ENCODE data around the gene ETV6. TPM values are rescaled to one million over a fixed set of nuclear protein-coding genes. Genes with fewer than 3 reads are reported as not detected.

The ETV6 gene
- total RNA-seq, 6 experiments from 2014 or later, result 14.6 to 20.5 (median 16.6) TPM

DNA sequence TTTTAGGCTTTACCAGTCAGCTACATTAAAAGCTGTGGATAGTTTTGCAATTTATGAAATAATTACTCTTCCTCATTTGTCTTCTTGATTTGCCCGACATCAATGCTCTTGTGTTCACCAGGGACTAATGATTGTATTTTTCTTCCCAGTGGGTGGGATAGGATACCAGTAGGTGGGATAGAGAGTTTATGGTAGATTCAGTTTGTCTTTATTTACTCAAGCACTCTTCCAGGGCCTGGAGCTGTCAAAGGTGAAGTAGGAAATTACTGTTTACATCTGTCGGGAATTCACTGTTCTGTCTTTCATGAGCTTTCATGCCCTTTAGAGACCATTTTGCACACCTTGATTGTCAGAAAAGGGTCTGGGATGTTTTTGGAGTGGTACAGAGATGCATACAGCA, 36.6 kb downstream of the ETV6 start:
- no peak for DNase-seq
- Mint-ChIP-seq H3K27ac (no peak overlapping the region), H3K27me3 (ENCODE audit: insufficient read depth) (peaks cover 3% of the 10 kb centered on the region), H3K36me3 (ENCODE audit: low read depth) (peaks cover 8% of the 10 kb centered on the region; the same call in 1 of the 2 replicates), H3K4me3 (no peak overlapping the region), H3K4me1 (ENCODE audit: low read depth) (peaks cover 56% of the 10 kb centered on the region), H3K9me3 (no peaks in the 10 kb centered on the region)
- TF ChIP-seq, protein P1, sequence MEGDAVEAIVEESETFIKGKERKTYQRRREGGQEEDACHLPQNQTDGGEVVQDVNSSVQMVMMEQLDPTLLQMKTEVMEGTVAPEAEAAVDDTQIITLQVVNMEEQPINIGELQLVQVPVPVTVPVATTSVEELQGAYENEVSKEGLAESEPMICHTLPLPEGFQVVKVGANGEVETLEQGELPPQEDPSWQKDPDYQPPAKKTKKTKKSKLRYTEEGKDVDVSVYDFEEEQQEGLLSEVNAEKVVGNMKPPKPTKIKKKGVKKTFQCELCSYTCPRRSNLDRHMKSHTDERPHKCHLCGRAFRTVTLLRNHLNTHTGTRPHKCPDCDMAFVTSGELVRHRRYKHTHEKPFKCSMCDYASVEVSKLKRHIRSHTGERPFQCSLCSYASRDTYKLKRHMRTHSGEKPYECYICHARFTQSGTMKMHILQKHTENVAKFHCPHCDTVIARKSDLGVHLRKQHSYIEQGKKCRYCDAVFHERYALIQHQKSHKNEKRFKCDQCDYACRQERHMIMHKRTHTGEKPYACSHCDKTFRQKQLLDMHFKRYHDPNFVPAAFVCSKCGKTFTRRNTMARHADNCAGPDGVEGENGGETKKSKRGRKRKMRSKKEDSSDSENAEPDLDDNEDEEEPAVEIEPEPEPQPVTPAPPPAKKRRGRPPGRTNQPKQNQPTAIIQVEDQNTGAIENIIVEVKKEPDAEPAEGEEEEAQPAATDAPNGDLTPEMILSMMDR (IDR thresholded peaks at IDR 0.05), result no peak

DNA sequence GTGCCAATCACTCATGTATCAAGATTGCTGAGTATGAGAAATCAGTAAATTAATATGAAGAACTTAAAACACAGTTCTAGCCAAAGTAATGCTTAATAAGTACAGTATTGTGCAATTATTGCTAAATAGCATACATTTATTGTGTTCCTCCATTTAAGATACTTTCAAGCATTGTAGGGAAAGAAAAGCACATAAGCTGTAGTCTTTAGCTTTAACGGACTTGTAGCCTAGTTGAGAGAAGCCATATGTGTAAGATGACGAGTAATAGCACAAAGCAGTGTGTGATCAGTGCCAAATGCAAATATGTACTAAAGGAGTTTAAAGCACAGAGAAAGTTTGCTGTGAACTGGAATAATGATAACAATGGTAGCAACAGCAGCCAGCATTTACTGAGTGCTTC, 38.1 kb downstream of the ETV6 start:
- Mint-ChIP-seq H3K36me3 (ENCODE audit: low read depth) (no peaks in the 10 kb centered on the region), H3K4me3 (no peak overlapping the region), H3K27ac (no peak overlapping the region), H3K27me3 (ENCODE audit: insufficient read depth) (peaks cover 3% of the 10 kb centered on the region; the same call in 1 of the 2 replicates), H3K9me3 (no peaks in the 10 kb centered on the region), H3K4me1 (ENCODE audit: low read depth) (peaks cover 52% of the 10 kb centered on the region)
- no peak for DNase-seq
- TF ChIP-seq, protein P1 (IDR thresholded peaks at IDR 0.05), result no peak

DNA sequence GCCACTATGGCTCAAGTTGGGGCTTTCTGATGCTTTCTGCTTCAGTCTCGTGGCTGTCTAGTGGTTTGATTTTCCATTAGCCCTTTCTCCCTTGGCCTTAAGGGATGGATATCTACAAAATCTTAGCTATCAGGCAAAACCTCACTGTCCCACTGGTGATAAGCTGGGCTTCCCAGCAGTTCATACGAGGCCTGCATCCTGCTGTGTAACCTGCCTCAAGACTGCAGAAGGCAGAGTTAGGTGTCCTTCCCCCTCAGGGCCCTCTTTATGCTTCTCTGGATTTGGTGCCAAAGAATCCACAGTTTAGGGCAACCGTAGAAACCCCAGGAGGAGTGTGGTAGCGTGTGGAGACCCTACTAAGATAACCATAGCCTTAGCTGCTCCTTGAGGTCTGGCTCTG, 38.9 kb downstream of the ETV6 start:
- H3K27ac Mint-ChIP-seq, result peak overlapping the region; percentile 10; the same call in 1 of the 2 replicates
- peaks cover 49% of the 10 kb centered on the region for H3K4me1 Mint-ChIP-seq (ENCODE audit: low read depth)
- peaks cover 3% of the 10 kb centered on the region; the same call in 1 of the 2 replicates for H3K27me3 Mint-ChIP-seq (ENCODE audit: insufficient read depth)
- DNase-seq, result no peak
- no peak overlapping the region for H3K4me3 Mint-ChIP-seq
- no peaks in the 10 kb centered on the region for H3K9me3 Mint-ChIP-seq
- TF ChIP-seq, protein P1 (IDR thresholded peaks at IDR 0.05), result no peak
- H3K36me3 Mint-ChIP-seq (ENCODE audit: low read depth), result no peaks in the 10 kb centered on the region

DNA sequence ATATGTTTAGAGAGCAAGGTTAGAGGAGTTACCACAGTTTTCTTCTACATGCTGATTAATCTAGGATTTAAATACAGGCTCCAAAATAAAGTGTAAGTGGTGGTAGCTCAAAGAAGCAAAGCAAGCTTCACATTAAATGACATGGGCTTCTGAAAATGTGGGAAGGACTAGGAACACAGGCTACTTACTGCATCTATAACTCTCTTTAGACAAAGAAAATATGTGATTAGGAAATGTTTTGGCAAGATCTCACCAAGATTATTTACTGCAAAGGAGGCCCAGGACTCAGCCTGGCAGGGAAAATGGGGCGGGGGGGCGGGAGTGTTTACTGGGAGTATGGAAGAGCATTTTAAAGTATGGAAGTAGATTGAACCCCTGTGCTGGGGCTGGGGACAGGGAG, 39.4 kb downstream of the ETV6 start:
- H3K36me3 Mint-ChIP-seq (ENCODE audit: low read depth), result no peaks in the 10 kb centered on the region
- no peak overlapping the region; the same call in 1 of the 2 replicates for H3K4me3 Mint-ChIP-seq
- TF ChIP-seq, protein P1 (IDR thresholded peaks at IDR 0.05), result no peak
- H3K27me3 Mint-ChIP-seq (ENCODE audit: insufficient read depth), result peaks cover 3% of the 10 kb centered on the region; the same call in 1 of the 2 replicates
- no peak for DNase-seq
- peak overlapping the region; percentile 10; the same call in 1 of the 2 replicates for H3K27ac Mint-ChIP-seq
- peaks cover 44% of the 10 kb centered on the region for H3K4me1 Mint-ChIP-seq (ENCODE audit: low read depth)
- H3K9me3 Mint-ChIP-seq, result no peaks in the 10 kb centered on the region

DNA sequence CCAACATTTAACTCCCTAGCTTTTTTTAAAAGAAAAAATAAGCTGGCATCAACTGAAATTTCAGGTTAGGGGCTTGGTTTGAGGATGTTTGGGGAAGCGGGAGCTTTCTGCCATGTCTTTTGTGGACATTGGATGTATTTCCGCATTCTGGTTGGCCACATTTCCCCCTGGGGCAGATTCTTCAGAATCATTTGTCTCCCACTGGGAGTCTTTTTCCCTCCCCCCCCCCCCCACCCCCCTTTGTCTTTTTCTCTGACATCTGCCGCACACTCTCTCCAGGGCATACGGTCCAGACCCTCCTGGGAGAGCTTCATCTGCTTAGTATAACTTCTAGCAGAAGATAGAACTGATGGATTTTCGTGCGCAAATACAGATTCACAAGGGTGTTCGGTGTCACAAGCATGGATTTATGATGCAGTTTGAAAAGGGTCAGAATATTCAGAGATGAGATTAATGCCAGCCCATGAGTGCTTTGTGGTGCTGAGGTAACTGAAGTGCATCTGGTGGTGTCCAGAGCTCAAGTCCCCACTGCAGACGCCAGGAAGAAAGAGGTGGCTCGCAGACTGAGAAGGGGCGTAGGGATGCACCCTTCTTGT, 40.2 kb downstream of the ETV6 start:
- DNase-seq, result no peak
- Mint-ChIP-seq H3K4me3 (no peak overlapping the region), H3K36me3 (ENCODE audit: low read depth) (no peaks in the 10 kb centered on the region), H3K4me1 (ENCODE audit: low read depth) (peaks cover 38% of the 10 kb centered on the region), H3K27ac (no peak overlapping the region), H3K9me3 (no peaks in the 10 kb centered on the region), H3K27me3 (ENCODE audit: insufficient read depth) (peaks cover 3% of the 10 kb centered on the region; the same call in 1 of the 2 replicates)
- TF ChIP-seq, protein P1 (IDR thresholded peaks at IDR 0.05), result no peak

Measured in HFFc6 (cell line).